ENCODE measurements around the gene CREBZF.
A peak's percentile ranks its signal among the peaks of the same experiment; 100 is the strongest.

CREBZF gene

DNA sequence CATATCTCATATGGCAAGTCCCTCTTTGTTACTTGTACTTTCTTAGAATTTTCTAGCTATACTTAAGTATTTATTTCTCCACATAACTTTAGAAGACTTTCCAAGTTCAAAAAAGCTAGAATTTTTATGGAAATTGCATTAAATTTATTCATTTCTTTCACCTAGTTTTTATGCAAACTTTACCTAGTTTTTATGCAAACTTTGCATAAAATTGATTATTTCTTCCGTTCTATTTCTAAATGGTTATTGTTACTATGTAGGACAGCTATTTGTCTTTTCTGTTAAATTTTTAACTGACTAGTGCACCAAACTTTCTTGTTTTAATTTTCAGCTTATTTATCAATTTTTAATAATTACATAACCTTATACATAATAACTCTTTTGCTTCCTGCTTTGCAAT lies 3.2 kb upstream of the CREBZF start:
- TF ChIP-seq POLR2AphosphoS5 (IDR thresholded peaks at IDR 0.05; ENCODE audit: low read depth, low read length), result no peak
- no peak for TF ChIP-seq TAF1 (IDR thresholded peaks at IDR 0.05; ENCODE audit: borderline replicate concordance, insufficient read depth, low read length)
- no peak for TF ChIP-seq SIN3A (IDR thresholded peaks at IDR 0.05; ENCODE audit: borderline replicate concordance, insufficient read depth, low read length)
- TF ChIP-seq, protein P1, sequence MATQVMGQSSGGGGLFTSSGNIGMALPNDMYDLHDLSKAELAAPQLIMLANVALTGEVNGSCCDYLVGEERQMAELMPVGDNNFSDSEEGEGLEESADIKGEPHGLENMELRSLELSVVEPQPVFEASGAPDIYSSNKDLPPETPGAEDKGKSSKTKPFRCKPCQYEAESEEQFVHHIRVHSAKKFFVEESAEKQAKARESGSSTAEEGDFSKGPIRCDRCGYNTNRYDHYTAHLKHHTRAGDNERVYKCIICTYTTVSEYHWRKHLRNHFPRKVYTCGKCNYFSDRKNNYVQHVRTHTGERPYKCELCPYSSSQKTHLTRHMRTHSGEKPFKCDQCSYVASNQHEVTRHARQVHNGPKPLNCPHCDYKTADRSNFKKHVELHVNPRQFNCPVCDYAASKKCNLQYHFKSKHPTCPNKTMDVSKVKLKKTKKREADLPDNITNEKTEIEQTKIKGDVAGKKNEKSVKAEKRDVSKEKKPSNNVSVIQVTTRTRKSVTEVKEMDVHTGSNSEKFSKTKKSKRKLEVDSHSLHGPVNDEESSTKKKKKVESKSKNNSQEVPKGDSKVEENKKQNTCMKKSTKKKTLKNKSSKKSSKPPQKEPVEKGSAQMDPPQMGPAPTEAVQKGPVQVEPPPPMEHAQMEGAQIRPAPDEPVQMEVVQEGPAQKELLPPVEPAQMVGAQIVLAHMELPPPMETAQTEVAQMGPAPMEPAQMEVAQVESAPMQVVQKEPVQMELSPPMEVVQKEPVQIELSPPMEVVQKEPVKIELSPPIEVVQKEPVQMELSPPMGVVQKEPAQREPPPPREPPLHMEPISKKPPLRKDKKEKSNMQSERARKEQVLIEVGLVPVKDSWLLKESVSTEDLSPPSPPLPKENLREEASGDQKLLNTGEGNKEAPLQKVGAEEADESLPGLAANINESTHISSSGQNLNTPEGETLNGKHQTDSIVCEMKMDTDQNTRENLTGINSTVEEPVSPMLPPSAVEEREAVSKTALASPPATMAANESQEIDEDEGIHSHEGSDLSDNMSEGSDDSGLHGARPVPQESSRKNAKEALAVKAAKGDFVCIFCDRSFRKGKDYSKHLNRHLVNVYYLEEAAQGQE (IDR thresholded peaks at IDR 0.05; ENCODE audit: insufficient read depth in 1 of 2, low read depth in 2 of 2, low read length in 2 of 2), result no peak
- TF ChIP-seq FOXP2 (optimal IDR thresholded peaks at IDR 0.05; ENCODE audit: borderline replicate concordance, extremely low read depth, extremely low read length, insufficient read depth), result no peak

DNA sequence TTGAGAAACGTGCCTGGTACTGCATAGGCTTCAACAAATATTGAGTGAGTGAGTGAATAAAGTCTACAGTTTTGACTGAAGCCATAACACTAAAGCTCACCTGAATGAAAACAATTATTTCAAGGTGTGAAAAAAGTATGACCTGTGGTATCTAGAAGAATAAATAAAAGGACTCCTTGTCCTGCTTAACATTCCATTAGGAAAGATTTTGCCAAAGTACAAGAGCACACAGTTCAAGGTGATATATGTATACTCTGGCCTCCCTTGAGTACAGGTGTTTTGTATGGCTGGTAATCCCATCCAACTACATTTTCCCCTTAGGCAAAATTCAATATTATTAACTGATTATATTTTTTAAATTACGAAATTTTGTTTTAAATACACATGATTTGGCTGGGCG lies 1.8 kb upstream of the CREBZF start:
- TF ChIP-seq, protein P1 (IDR thresholded peaks at IDR 0.05; ENCODE audit: insufficient read depth in 1 of 2, low read depth in 2 of 2, low read length in 2 of 2), result no peak
- TF ChIP-seq POLR2AphosphoS5 (IDR thresholded peaks at IDR 0.05; ENCODE audit: low read depth, low read length), result no peak
- no peak for TF ChIP-seq SIN3A (IDR thresholded peaks at IDR 0.05; ENCODE audit: borderline replicate concordance, insufficient read depth, low read length)
- no peak for TF ChIP-seq FOXP2 (optimal IDR thresholded peaks at IDR 0.05; ENCODE audit: borderline replicate concordance, extremely low read depth, extremely low read length, insufficient read depth)
- no peak for TF ChIP-seq TAF1 (IDR thresholded peaks at IDR 0.05; ENCODE audit: borderline replicate concordance, insufficient read depth, low read length)

DNA sequence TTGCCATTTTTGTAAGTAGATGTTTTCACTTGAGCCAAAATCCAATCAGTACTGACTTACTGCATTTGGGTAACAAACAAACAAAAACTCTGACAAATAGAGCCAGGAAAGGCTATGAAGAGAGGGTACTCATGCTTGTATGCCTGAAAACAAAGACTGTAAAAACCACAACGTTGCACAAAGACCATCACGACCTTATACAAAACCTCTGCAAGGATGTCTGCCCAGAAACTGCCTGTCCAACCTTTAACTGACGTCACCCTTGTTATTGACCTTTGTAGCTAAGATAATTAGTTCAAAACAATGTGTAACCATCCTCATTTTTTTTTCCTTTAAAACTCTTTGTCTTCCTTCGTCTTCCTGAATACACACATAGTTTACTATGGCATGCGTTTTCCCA lies 804 bp upstream of the CREBZF start:
- TF ChIP-seq, protein P1 (IDR thresholded peaks at IDR 0.05; ENCODE audit: insufficient read depth in 1 of 2, low read depth in 2 of 2, low read length in 2 of 2), result no peak
- TF ChIP-seq POLR2AphosphoS5 (IDR thresholded peaks at IDR 0.05; ENCODE audit: low read depth, low read length) (no peak), FOXP2 (optimal IDR thresholded peaks at IDR 0.05; ENCODE audit: borderline replicate concordance, extremely low read depth, extremely low read length, insufficient read depth) (no peak), TAF1 (IDR thresholded peaks at IDR 0.05; ENCODE audit: borderline replicate concordance, insufficient read depth, low read length) (no peak), SIN3A (IDR thresholded peaks at IDR 0.05; ENCODE audit: borderline replicate concordance, insufficient read depth, low read length) (no peak)

DNA sequence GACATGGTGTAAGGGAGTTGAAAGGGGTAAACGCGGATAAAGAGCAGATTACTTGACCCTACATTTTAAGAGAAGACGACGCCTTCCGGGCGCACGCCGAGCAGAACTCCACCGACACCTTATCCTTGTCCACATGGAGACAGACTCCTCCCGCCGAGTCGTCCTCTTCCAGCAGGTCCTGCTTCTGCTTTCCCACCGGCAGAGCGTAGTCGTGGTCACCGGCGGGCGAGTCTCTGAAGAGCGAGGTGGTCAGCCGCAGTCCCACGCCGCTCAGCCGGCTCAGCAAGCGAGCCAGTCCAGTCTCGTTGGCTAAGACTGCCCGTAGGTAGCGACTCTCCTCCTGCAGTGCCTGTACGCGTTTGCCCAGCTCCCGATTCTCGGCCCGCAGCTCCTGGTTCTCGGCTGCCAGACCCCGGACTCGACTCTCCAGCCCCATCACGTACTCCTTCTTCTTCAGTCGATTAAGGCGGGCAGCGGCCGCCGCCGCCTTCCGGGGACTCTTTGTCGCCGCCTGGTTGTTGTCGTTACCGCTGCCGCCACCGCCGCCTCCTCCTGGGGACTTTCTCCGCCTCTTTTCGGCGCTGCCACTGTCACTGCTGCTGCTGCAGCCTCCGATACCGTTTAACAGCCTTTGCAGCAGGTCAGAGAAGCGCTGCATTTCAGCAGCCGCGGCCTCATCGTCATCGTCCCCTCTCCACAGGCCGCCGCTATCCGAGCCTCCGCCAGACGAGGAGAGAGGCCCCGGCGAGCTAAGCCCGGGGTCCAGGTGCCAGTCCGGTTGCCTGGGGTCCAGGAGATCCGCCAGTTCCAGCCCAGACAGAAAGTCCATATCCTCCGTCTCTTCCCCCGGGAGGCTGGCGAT lies 945 bp downstream of the CREBZF start:
- TF ChIP-seq TAF1 (IDR thresholded peaks at IDR 0.05; ENCODE audit: borderline replicate concordance, insufficient read depth, low read length), result peak; percentile 38; the same call in 1 of the 2 replicates
- peak; percentile 70; the same call in 1 of the 2 replicates for TF ChIP-seq SIN3A (IDR thresholded peaks at IDR 0.05; ENCODE audit: borderline replicate concordance, insufficient read depth, low read length)
- TF ChIP-seq, protein P1 (IDR thresholded peaks at IDR 0.05; ENCODE audit: insufficient read depth in 1 of 2, low read depth in 2 of 2, low read length in 2 of 2), result no peak
- no peak for TF ChIP-seq POLR2AphosphoS5 (IDR thresholded peaks at IDR 0.05; ENCODE audit: low read depth, low read length)
- peak; percentile 48 for TF ChIP-seq FOXP2 (optimal IDR thresholded peaks at IDR 0.05; ENCODE audit: borderline replicate concordance, extremely low read depth, extremely low read length, insufficient read depth)
